HUDEP-2 (cell line): ENCODE measurements around the gene TOM1L2.
"Not testable (repeated sequence)": the region's sequence is repeated elsewhere in the genome, so short reads cannot be mapped to it uniquely, and the experiment has no call there.

ENCODE experiments used
- DNase-seq, 76 experiments: peaks; one replicate each; lab custom pipeline; 2025; ENCODE audit not compliant: unreplicated experiment in 76 of 76; lab: John Stamatoyannopoulos, UW

Gene TOM1L2

GRCh38 chr17:17926840-17927449 is 45.3 kb downstream of the TOM1L2 start:
- no peak for DNase-seq

- no peak for DNase-seq
These were observed 46.2 kb downstream of the TOM1L2 start for GRCh38 chr17:17926036-17926435.

GRCh38 chr17:17924857-17925250 is 47.3 kb downstream of the TOM1L2 start:
- DNase-seq, result peak in 2 of 76 experiments; percentile 9 to 12

- DNase-seq, result no peak
These were observed 47.9 kb downstream of the TOM1L2 start for GRCh38 chr17:17924131-17924856.

DNA sequence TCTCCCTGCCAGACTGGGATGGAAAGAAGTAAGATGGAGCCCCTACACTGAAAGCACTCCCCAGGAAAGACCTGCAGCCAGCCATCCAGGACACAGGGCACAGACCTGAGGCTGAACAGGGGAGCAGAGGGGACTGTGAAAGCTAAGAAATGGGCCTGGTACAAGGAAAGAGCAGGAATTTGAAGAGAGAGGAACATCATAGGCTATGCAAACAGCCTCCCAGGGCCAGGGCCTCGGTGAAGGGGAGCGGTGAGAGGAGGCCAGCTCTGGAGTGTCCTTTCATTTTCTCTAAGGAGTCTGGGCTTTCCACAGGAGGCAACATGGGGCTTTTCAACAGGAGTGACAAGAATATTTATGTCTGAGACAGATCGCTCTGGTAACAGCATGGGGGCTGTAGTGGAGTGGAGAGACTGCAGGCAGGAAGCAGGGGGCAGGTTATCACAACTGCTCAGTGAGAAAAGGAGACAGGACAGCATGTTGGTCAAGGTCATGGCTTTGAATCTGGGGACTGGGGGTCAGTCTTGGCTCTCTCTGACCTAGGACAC is 50.1 kb downstream of the TOM1L2 start:
- DNase-seq, result no peak

DNA sequence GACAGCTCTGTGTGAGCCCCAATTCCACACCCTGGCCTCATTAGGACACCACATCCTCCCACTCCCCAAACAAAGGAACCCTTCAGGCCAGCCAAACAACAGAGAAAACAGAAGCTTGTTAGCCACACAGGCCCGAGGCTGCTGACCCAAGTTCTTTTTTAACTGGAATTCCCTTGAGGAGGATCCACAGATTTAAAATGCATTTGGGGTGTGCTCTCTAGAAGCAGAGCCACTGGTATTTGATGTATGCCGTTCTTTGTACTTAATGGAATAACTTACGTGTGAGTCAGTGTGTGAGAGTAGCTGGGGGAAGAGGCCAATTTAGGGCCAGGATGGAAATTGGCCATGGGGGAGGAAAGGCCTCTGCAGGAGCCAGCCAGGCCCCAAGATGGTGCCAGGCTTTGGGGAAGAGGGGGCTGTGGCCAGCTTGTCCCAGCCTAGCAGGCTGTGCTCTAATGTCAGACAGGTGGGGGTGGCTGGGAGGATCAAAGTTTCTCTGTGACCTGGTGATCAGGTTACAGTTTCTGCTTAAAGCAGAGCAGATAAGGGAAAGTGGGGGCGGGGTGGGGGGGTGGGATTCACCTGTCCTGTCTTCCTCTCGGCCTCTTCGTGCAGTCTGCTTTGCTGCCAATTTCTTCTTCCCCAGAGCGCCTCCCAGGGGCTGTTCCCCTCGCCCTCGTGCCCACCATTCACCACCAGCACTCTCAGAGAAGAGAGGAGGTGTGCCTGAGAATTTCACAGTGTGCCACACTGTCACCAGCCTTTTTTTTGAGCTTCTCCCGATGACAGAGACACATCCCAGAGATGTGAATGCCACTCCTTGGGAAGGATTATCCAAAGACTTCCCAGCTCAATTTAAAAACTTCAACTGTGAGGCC is 50.8 kb downstream of the TOM1L2 start:
- DNase-seq, result no peak

DNA sequence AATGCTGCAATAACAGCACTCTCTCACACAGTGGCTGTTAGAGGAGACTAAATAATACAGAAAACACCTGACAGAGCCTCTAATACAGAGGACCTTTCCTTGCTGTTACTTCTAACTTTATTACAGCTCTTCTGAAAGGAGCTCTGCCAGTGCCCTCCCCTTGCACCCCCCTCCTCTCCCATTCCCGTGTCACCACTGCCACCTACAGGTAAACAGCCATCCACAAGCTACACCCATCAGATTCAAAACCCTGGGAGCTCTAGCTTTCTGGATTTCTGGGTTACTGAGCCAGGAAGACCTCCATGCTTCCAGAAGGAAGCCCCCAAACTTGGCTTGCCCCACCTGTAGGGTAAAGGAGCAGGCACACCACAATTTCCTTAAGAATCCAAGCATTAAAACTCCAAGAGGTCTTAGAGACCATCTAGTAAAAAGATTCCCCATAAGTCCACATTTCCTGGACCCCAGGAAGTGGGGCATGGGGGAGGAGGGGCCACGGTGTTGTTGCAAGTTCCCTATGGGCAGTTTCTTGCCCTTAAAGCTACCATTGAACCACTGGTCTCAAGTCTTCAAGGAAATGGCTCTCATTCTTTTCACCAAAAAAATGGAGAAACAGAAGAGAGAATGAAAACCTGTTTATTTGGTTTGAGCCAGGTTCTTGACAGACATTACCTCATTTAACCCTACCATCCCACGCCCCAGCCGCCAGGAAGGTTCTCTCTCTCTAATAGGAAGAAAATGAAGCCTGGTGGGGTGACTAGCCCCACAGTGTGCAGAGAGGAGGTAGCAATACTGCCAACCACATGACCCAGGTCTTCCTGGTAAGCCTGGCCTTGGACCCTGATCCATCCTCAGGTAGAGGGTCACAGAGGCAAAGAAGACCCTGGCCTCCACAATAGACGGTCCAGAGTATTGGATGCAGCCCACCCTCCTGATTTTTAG is 52.8 kb downstream of the TOM1L2 start:
- DNase-seq, result peak in 50 of 76 experiments; percentile 8 to 74 (median 36)

DNA sequence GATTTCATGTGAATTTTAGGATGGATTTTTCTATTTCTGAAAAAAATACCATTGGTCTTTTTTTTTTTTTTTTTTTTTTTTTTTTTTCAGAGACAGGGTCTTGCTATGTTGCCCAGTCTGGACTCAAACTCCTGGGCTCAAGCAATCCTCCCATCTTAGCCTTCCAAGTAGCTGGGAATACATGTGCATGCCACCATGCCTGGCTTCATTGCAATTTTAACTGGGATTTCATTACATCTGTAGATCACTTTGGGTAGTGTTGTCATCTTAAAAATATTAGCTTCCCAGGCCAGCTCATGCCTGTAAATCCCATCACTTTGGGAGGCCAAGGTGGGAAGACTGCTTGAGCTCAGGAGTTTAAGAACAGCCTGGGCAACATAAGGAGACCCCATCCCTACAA is 54.8 kb downstream of the TOM1L2 start:
- DNase-seq, result no peak

- DNase-seq, result no peak
These were observed 57.0 kb downstream of the TOM1L2 start for GRCh38 chr17:17915183-17915582.

GRCh38 chr17:17913695-17914332 is 58.4 kb downstream of the TOM1L2 start:
- peak in 44 of 76 experiments; percentile 5 to 59 (median 32) for DNase-seq

- not testable (repeated sequence) for DNase-seq
These were observed 59.9 kb downstream of the TOM1L2 start for GRCh38 chr17:17912336-17912735.

DNA sequence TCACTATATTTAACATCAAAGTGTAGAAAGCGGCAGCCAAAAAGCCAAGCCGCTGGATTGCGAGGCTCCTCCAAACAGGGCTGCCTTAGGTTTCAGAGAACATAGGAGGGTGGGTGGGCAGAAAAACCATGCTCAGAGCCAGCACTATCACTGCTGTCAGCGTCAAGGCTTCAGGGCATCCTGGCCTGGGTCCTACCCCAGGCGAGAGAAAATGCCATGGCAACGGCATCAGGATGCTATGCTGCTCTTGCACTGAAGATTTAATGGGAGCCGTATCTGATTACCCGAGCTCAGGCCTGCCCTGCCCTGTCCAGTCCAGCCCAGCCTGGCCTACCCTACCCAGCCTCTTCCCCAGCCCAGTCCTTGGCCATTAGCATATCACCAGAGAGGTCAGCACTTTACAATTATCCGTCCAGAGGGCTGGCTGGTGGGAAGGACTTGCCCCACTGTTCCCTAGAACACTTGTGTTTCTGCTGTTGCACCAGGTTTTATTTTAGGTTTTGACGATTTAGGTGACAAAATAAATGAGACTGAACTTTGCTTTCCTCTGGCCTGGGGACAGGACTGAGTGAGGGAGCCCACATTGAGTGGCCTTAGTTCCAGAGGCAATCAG is 61.1 kb downstream of the TOM1L2 start:
- no peak for DNase-seq

GRCh38 chr17:17910060-17910459 is 62.1 kb downstream of the TOM1L2 start:
- no peak for DNase-seq

DNA sequence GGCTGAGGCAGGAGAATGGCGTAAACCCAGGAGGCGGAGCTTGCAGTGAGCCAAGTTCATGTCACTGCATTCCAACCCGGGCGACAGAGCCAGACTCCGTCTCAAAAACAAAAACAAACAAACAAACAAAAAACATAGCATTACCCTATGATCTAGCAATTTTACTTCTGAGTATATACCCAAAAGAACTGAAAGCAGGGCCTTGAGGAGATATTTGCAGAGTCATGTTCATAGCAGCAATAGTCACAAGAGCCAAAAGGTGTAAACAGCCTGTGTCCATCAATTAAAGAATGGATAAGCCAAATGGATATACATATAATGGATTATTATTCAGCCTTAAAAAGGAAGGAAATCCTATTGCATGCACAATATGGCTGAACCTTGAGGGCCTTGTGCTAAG is 63.1 kb downstream of the TOM1L2 start:
- no peak for DNase-seq

DNA sequence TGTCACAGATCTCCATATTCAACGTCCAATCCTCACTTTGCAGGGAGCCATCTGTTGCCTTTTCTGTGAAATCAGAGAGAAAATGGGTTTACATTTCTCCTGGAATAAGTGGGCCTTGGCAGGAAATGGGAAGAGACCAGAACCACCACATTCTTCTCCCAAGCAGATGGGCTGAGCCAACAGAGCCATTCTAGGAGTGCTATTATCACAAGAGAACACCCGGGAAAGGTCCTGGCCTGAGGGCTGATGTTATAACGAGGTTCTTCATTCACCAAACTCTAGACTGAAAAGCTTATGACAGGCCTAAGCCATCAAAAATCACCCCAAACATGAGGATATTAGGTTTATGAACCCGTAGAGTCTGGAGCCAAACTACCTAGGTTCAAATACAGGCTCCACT is 64.7 kb downstream of the TOM1L2 start:
- no peak for DNase-seq

- DNase-seq, result no peak
These were observed 65.6 kb downstream of the TOM1L2 start for GRCh38 chr17:17906418-17907215.

- no peak for DNase-seq
These were observed 67.2 kb downstream of the TOM1L2 start for GRCh38 chr17:17905036-17905320.

DNA sequence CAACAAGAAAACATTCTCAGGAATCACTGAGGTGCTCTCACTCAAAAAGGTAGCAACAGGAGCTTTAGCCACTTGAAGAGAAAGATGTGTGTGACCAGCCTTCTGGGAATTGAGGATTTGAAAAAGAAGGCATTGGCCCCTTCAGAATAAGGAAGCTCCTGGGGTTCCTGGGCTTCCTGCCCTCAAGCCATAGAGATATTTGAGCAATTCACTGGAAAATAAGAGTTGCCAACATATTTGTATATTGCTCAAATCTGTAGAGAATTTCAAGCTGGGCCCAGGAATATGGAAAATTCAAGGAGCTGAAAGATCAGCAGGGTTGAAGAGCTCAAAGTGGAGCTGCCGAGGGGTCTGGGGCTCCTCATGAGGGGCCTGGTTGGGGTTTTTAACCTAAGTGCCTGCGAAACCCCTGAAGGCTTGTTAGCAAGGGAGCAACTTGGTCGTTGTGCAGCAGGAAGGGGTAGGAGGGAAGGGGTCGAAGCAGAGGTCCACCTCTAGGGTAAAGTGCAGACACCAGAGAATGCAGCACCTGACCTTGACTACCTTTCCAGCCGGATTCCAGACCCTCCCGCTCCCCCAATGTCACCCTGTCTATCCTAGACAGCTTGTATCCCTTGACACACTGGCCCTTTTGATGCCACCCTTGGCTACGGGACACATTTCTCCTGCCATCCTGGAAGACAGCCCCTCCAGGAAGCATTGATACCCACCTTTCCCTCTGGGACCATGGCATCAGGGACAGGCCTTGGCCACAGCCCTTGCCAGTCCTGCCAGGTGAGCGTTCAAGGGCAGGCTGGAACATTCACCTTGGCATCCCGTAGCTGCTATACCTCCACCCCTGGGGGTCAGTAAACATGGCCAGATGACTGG is 67.8 kb downstream of the TOM1L2 start:
- no peak for DNase-seq
